HUES6 (cell line): ENCODE measurements around the gene CCDC106.

ENCODE experiments used
- H3K27ac ChIP-seq: 2 replicates; pipeline ENCODE4 v1.7.0; 2013; ENCODE audit warnings: low read depth, mild to moderate bottlenecking, low read length, inconsistent platforms
- H3K27me3 ChIP-seq: 2 replicates; pipeline ENCODE4 v1.6.1; 2013; ENCODE audit warnings: low read length; ENCODE audit not compliant: control insufficient read depth, insufficient read depth
- H3K36me3 ChIP-seq: 2 replicates; pipeline ENCODE4 v1.6.1; 2013; ENCODE audit warnings: low read length; ENCODE audit not compliant: control insufficient read depth, insufficient read depth
- H3K4me1 ChIP-seq: 2 replicates; pipeline ENCODE4 v1.6.1; 2013; ENCODE audit warnings: low read length; ENCODE audit not compliant: control insufficient read depth, insufficient read depth
- H3K4me3 ChIP-seq: 2 replicates; pipeline ENCODE4 v1.5.1; 2013; ENCODE audit warnings: low read depth, low read length
- H3K9ac ChIP-seq: one replicate; pipeline ENCODE4 v1.6.1; 2013; ENCODE audit warnings: mild to moderate bottlenecking, low read length
- H3K9me3 ChIP-seq: 2 replicates; pipeline ENCODE4 v1.6.1; 2013; ENCODE audit warnings: low read depth, low read length; ENCODE audit not compliant: control insufficient read depth, insufficient read depth

The CCDC106 gene

DNA sequence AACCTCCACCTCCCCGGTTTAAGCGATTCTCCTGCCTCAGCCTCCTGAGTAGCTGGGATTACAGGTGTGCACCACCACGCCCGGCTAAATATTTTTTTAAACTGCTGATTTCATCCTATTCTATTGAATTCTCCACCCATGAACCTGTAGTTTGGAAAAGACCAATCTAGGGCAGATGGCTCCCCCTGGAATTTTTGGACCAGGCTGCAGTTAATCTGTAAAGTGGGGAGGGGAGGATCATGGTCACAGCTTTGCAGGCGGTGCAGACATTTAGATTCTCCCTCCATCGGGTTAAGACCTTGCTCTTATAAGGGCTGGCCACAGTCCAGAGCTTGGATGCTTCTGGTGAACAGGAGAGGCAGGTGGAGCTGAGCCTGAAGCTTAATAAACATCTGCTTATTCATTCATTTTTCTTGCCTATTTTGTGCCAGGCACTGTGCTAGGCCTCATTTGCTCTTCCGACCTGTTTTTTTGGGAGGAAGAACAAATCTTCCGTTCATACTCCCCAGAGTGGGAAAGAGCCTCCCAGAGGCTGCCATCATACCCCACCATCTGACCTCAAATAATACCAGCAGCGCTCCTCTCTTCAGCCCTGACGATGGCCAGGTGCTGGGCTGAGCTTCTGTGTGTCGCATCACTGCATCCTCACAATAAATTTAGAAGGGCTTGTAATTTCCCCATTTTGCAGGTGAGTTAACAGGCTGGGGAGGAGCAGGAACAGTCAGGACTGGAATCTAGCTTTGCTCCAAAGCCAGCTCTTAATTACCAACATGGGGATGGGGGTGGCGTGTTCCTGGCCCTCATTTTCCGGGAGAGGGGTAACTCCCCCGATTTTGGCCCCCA is 902 bp upstream of the CCDC106 start:
- H3K9me3 ChIP-seq = no peaks in the 10 kb centered on the region
- peaks cover 16% of the 10 kb centered on the region for H3K4me1 ChIP-seq
- H3K9ac ChIP-seq = peak overlapping the region; percentile 93
- no peak overlapping the region for H3K27ac ChIP-seq
- H3K4me3 ChIP-seq = peak overlapping the region; percentile 89
- H3K27me3 ChIP-seq = no peaks in the 10 kb centered on the region
- H3K36me3 ChIP-seq = peaks cover 16% of the 10 kb centered on the region

DNA sequence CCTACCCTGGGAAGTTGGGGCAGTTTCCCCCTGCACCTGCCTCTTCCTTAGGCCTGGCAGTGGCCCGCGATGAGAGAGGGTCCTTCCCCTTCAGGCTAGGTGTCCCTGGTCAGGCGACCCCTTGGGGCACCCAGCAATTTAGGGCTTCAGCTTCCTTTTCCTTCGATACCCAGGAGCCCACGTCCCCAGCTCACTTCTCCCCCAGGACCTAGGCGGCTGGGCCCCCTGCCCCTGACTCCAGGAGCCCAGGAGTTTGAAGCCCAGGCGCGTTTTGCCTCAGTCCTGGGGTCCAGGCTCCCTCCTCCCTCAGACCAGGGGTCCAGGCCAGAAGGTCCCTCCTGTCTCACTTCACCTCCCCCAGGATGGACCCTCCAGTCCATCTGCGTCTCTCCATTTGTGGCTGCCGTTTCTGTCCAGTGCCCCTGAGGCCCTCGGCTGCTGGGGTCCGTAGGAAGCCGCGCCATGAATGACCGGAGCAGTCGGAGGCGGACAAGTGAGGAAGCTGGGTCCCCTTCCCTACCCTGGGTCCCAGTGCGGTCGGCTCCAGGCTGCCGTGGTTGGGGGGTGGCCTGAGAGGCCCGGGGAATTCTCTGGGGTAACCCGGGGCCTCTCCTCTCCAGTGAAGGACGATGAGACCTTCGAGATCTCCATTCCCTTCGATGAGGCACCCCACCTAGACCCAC is 714 bp downstream of the CCDC106 start:
- Histone ChIP-seq H3K27ac (peak overlapping the region; percentile 85; the same call in 1 of the 2 replicates), H3K4me1 (peaks cover 14% of the 10 kb centered on the region), H3K36me3 (peaks cover 16% of the 10 kb centered on the region), H3K9me3 (no peaks in the 10 kb centered on the region), H3K9ac (peak overlapping the region; percentile 93), H3K4me3 (peak overlapping the region; percentile 89), H3K27me3 (no peaks in the 10 kb centered on the region)

DNA sequence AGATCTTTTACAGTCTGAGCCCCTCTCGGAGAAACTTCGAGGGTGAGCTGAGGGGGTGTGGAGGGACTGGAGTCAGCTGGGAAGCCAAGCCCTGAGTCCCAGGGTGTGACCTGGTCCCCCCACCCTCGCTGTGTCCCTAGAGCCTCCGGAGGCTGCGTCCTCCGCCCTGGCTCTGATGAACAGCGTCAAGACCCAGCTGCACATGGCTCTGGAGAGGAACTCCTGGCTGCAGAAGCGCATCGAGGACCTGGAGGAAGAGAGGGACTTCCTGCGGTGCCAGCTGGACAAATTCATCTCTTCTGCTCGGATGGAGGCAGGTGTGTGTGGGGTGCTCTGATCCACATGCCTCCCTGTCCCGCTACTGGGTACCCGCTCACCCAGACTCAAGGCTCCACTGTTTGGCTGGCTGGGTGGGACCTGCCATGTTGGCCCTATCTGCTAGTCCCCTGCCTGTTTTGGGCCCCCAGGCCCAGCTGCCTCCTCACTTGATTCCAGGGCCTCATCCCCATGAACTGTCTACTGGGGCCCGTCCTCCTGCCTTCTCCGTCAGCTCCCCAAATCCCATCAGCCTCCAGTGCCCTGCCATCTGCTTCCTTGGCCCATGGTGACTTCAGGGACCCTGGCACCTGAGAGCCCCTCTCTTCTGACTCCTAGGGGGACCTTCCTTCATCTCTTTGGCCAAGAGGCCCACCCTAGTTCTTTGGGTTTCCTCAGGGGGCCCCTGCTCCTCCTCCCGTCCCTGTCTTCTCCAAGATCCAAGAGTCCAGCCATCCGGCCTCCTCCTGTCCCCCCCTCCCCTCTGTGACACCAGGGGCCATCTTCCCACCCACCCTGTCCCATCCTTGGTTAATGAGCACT is 1.5 kb downstream of the CCDC106 start:
- no peak overlapping the region for H3K9ac ChIP-seq
- no peak overlapping the region for H3K27ac ChIP-seq
- peak overlapping the region; percentile 89; the same call in 1 of the 2 replicates for H3K4me3 ChIP-seq
- no peaks in the 10 kb centered on the region for H3K9me3 ChIP-seq
- H3K36me3 ChIP-seq = peaks cover 14% of the 10 kb centered on the region
- H3K27me3 ChIP-seq = no peaks in the 10 kb centered on the region
- peaks cover 14% of the 10 kb centered on the region for H3K4me1 ChIP-seq

DNA sequence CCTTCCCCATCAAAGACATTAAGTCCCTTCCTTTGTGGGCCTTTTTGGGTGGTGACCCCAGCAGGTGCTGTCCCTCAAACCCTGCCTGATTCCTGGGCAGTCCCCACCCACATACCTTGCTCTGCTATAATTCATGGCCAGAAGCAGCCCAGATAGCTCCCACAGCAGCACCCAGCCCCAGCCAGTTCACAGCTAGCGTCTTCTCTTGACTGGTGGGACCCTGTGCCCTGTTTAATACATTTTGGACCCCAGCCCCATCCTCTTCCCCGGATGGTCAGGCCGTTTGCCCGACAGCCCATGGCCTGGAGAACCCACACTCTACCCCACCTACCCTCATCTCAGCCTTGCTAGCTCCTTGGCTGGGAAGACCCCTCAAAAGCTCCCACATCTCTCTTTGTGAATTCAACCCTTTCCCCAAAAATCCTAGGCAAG is 2.1 kb downstream of the CCDC106 start:
- Histone ChIP-seq H3K27ac (no peak overlapping the region), H3K9ac (no peak overlapping the region), H3K27me3 (no peaks in the 10 kb centered on the region), H3K36me3 (peaks cover 8% of the 10 kb centered on the region), H3K9me3 (no peaks in the 10 kb centered on the region), H3K4me1 (peaks cover 14% of the 10 kb centered on the region; the same call in 1 of the 2 replicates), H3K4me3 (no peak overlapping the region)

DNA sequence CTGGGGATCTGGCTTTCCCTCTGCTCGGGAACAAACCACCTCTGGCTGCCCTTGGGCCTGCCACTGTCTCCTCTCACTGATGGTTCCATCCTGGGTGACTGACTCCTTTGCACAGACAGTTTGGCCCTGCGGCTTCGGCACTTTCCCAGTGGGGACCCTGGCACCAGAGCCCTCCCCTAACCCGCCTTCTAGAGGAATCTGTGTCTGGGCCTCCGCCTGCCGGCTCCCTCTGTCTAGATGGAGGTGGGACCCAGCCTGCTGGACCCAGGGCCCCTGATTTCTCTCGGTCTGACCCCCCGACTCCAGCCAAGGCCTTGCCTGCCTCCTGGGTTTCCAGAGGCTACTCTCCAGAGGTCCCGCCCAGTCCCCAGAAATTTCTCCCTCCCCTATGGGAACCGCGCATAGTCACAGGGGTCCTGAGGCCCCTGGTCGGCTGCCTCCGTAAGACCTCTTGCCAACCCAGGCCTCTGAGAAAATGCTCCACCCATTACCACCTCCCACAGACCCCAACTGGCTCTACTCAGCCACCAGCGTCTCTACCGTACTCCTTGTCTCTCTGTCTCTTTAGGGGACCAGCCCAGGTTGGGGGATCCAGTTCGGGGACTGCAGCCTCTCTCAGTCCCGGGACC is 2.7 kb downstream of the CCDC106 start:
- no peak overlapping the region for H3K4me3 ChIP-seq
- H3K9ac ChIP-seq = no peak overlapping the region
- no peaks in the 10 kb centered on the region for H3K9me3 ChIP-seq
- H3K27ac ChIP-seq = no peak overlapping the region
- peaks cover 2% of the 10 kb centered on the region; the same call in 1 of the 2 replicates for H3K36me3 ChIP-seq
- no peaks in the 10 kb centered on the region for H3K27me3 ChIP-seq
- peaks cover 14% of the 10 kb centered on the region; the same call in 1 of the 2 replicates for H3K4me1 ChIP-seq

DNA sequence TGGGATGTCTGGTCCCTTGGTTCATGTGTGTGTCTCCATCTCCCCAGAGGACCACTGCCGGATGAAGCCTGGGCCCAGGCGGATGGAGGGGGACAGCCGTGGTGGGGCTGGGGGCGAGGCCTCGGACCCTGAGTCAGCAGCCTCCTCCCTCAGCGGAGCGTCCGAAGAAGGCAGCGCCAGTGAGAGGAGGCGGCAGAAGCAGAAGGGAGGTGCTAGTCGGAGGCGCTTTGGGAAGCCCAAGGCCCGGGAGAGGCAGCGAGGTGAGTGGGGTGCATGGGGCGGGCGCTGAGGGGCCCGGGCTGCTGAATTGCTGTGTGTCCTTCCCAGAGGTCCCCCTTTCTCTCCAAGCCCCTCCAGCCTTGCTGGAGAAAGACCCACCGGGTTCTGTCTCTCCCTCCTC is 3.2 kb downstream of the CCDC106 start:
- no peak overlapping the region for H3K9ac ChIP-seq
- peaks cover 15% of the 10 kb centered on the region for H3K4me1 ChIP-seq
- H3K36me3 ChIP-seq = no peaks in the 10 kb centered on the region
- no peaks in the 10 kb centered on the region for H3K27me3 ChIP-seq
- H3K4me3 ChIP-seq = no peak overlapping the region
- no peaks in the 10 kb centered on the region for H3K9me3 ChIP-seq
- no peak overlapping the region for H3K27ac ChIP-seq

DNA sequence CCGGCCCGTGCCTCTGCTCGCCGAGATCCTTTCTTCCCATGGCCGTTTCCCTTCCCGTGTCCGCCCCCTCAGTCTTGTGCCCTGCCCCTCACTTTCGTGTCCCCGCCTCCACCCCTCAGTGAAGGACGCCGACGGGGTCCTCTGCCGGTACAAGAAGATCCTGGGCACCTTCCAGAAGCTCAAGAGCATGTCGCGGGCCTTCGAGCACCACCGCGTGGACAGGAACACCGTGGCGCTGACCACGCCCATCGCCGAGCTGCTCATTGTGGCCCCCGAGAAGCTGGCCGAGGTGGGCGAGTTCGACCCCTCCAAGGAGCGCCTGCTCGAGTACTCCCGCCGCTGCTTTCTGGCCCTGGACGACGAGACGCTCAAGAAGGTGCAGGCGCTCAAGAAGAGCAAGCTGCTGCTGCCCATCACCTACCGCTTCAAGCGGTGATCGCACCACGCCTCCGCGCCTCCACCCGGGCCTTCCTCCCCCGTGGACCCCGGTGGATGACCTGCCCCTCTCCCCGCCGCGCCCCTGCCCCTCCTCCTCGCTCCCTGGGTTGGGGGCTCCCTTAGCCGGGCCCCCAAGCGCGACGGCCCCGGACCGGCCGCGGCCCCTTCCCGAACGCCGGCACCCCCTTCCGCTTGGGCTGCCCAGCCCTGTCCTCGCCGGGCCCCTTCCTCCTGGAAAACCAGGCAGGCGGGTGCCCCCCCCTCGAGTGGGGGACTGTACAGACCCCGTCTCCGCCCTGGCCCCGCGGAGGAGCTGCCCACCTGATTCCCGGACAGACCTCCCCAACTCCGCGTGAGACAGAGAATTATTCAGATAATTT is 4.5 kb downstream of the CCDC106 start:
- no peak overlapping the region for H3K9ac ChIP-seq
- no peaks in the 10 kb centered on the region for H3K9me3 ChIP-seq
- no peak overlapping the region for H3K27ac ChIP-seq
- peaks cover 10% of the 10 kb centered on the region; the same call in 1 of the 2 replicates for H3K36me3 ChIP-seq
- H3K27me3 ChIP-seq = no peaks in the 10 kb centered on the region
- H3K4me3 ChIP-seq = peak overlapping the region; percentile 85; the same call in 1 of the 2 replicates
- peaks cover 24% of the 10 kb centered on the region for H3K4me1 ChIP-seq

DNA sequence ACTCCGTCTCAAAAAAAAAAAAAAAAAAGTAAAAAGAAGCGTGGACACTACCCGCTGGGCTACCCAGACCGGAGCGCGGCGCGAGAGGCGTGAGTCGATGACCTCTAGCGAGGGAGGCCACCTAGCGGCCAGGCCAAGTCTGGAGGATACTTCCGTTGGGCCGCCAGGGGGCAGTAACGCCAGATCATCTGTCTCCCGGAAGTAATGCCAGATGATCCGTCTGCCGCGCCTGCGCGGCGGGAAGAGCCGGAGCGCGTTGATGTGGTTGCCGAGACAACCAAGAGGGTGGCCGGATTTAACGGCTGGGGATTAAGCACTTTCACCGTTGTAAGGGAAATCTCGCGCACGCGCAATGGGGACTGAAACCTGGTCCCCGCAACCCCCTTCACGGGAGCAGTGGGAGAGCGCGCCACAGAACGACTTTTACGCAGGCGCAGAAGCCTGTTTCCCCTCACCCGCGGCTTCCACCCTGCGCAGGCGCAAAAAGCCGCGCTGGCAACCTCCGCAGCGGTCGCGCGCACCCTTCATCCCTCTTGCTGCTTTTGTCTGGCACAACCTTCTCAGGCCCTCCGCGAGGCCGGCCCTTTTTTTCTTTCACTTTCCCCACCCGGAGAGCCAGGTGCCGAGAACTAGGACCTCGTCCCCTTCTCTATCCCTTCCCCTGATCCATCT is 5.8 kb downstream of the CCDC106 start:
- Histone ChIP-seq H3K36me3 (peaks cover 12% of the 10 kb centered on the region; the same call in 1 of the 2 replicates), H3K4me1 (peaks cover 25% of the 10 kb centered on the region), H3K4me3 (peak overlapping the region; percentile 85), H3K9ac (peak overlapping the region; percentile 95), H3K9me3 (no peaks in the 10 kb centered on the region), H3K27me3 (no peaks in the 10 kb centered on the region), H3K27ac (peak overlapping the region; percentile 97)

DNA sequence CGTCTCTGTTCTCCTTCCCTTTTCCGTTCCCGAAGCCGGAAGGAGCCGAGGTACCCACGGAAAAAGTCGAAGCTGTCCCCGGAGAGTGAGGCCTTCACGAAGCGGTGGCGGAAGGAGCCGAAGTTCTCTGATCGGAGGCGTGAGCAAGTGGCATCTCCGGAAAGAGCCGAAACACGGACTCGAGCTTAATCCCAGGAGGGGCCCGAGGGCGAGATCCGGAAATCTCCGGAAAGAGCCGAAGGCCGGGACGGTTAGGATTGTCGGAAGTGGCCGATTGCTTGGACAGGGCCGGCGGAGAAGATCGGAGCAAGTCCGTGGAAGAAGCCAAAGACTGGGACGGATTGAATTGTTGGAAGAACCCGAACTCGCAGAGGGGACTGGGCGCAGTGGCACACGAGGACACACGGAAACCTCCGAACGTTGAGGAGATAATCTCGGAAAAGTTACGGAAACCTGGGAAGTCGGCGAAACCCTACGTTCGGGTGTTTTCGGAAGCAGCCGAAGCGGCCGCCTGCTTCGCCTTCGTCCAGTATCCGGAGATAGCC is 6.4 kb downstream of the CCDC106 start:
- peaks cover 25% of the 10 kb centered on the region for H3K4me1 ChIP-seq
- H3K27me3 ChIP-seq = no peaks in the 10 kb centered on the region
- peak overlapping the region; percentile 95 for H3K9ac ChIP-seq
- H3K9me3 ChIP-seq = no peaks in the 10 kb centered on the region
- H3K27ac ChIP-seq = peak overlapping the region; percentile 97
- H3K36me3 ChIP-seq = peaks cover 15% of the 10 kb centered on the region
- H3K4me3 ChIP-seq = peak overlapping the region; percentile 85
